SU-DHL-6 (cell line): Measurements from ENCODE around the gene ESF1.

ENCODE experiments used
- CTCF ChIP-seq: fragments of 200-600 bp; sonication (generic); IDR thresholded peaks from one replicate; pipeline ENCODE4 v1.5.1; 2017; ENCODE audit warnings: antibody characterized with exemption, mild to moderate bottlenecking, low read length, moderate library complexity; ENCODE audit not compliant: insufficient read depth, poor library complexity, severe bottlenecking
- EZH2phosphoT487 ChIP-seq: fragments of 200-600 bp; sonication (generic), shearing (Covaris generic); conservative IDR thresholded peaks from 2 replicates; pipeline ENCODE4 v1.6.1; 2018; ENCODE audit warnings: mild to moderate bottlenecking, antibody characterized with exemption, low read length, moderate library complexity, mixed read lengths

GRCh38 chr20:13694420-13695150 is 90.1 kb downstream of the ESF1 start:
- TF ChIP-seq CTCF = no peak
- no peak for TF ChIP-seq EZH2phosphoT487
